Activated CD4-positive, alpha-beta T cell treated with anti-CD3 and anti-CD28 coated beads, Interleukin-2, Interleukin-6, amounts not matched to agents 100 ng/mL and 50 ng/mL, durations not matched to agents 16 hours and 8 hours (primary cell): Measurements from ENCODE around the gene ULK2.
"Not testable (repeated sequence)": the region's sequence is repeated elsewhere in the genome, so short reads cannot be mapped to it uniquely, and the experiment has no call there.

Experiments used
- DNase-seq: peaks from one replicate; pipeline ENCODE4 v3.0.0-alpha.2; 2020

ULK2 gene

GRCh38 chr17:19766016-19766415 is 101.7 kb downstream of the ULK2 start:
- no peak for DNase-seq

GRCh38 chr17:19763991-19764390 is 103.7 kb downstream of the ULK2 start:
- not testable (repeated sequence) for DNase-seq

GRCh38 chr17:19763416-19763815 is 104.3 kb downstream of the ULK2 start:
- DNase-seq, result no peak

- no peak for DNase-seq
Measured at GRCh38 chr17:19762515-19762961, 105.2 kb downstream of the ULK2 start.

- DNase-seq, result no peak
Measured at GRCh38 chr17:19760746-19761145, 107.0 kb downstream of the ULK2 start.

GRCh38 chr17:19759568-19760549 is 107.9 kb downstream of the ULK2 start:
- DNase-seq, result no peak

- no peak for DNase-seq
Measured at GRCh38 chr17:19757536-19758180, 110.1 kb downstream of the ULK2 start.

- DNase-seq, result no peak
Measured at GRCh38 chr17:19756546-19756945, 111.2 kb downstream of the ULK2 start.

GRCh38 chr17:19755821-19756510 is 111.8 kb downstream of the ULK2 start:
- DNase-seq, result no peak

GRCh38 chr17:19755392-19755791 is 112.3 kb downstream of the ULK2 start:
- no peak for DNase-seq

GRCh38 chr17:19753661-19754463 is 113.9 kb downstream of the ULK2 start:
- no peak for DNase-seq

- DNase-seq, result no peak
Measured at GRCh38 chr17:19753051-19753509, 114.7 kb downstream of the ULK2 start.

GRCh38 chr17:19752216-19753050 is 115.3 kb downstream of the ULK2 start:
- DNase-seq, result no peak

GRCh38 chr17:19750835-19751234 is 116.9 kb downstream of the ULK2 start:
- no peak for DNase-seq

GRCh38 chr17:19750020-19750572 is 117.6 kb downstream of the ULK2 start:
- no peak for DNase-seq

GRCh38 chr17:19748807-19749193 is 118.9 kb downstream of the ULK2 start:
- no peak for DNase-seq

GRCh38 chr17:19747829-19748806 is 119.6 kb downstream of the ULK2 start, which contains the start of gene ALDH3A1:
TSS of gene ALDH3A1 (minus strand) at chr17:19748298. CDS start at chr17:19745129, 3,169 bp downstream.
- no peak for DNase-seq

GRCh38 chr17:19747159-19747719 is 120.5 kb downstream of the ULK2 start:
- no peak for DNase-seq

GRCh38 chr17:19746517-19746916 is 121.2 kb downstream of the ULK2 start:
- no peak for DNase-seq
